Keratinocyte (primary cell): ENCODE results near the gene C12orf60. TPM values are rescaled to one million over a fixed set of nuclear protein-coding genes. Genes with fewer than 3 reads are reported as not detected.

Source experiments
- DNase-seq: peaks from one replicate; pipeline ENCODE4 v3.0.0-alpha.2; 2011; ENCODE audit warnings: low read depth, missing footprints, low spot score
- FAIRE-seq: peaks from 2 replicates; lab custom pipeline; 2011; peaks lifted over from hg19 to GRCh38; lab: Jason Lieb, UNC
- H2AFZ ChIP-seq: 2 replicates; pipeline ENCODE4 v1.6.0; 2012; ENCODE audit warnings: low read length, control low read depth, inconsistent platforms; ENCODE audit not compliant: control insufficient read depth
- H3K27ac ChIP-seq: 2 replicates; pipeline ENCODE4 v1.5.1; 2011; ENCODE audit warnings: low read length; ENCODE audit not compliant: control insufficient read depth, insufficient read depth
- H3K27me3 ChIP-seq: 3 replicates; pipeline ENCODE4 v1.6.0; 2011; ENCODE audit warnings: low read length; ENCODE audit not compliant: control insufficient read depth, insufficient read depth; ENCODE audit errors: extremely low read depth
- H3K36me3 ChIP-seq, 2 experiments: 2 replicates in 1 of 2; 3 replicates in 1 of 2; pipeline ENCODE4 v1.5.1; 2011; ENCODE audit warnings: low read length in 2 of 2, mild to moderate bottlenecking in 1 of 2; ENCODE audit not compliant: control insufficient read depth in 2 of 2, insufficient read depth in 2 of 2; ENCODE audit errors: extremely low read depth in 1 of 2
- H3K4me1 ChIP-seq: 3 replicates; pipeline ENCODE4 v1.5.1; 2011; ENCODE audit warnings: low read length; ENCODE audit not compliant: control insufficient read depth, insufficient read depth; ENCODE audit errors: extremely low read depth
- H3K4me2 ChIP-seq: 3 replicates; pipeline ENCODE4 v1.6.0; 2011; ENCODE audit warnings: low read depth, low read length; ENCODE audit not compliant: control insufficient read depth, insufficient read depth; ENCODE audit errors: extremely low read depth
- H3K4me3 ChIP-seq, 3 experiments: fragments of 200-600 bp in 1 of 3; sonication (generic) in 1 of 3; 2 replicates in 2 of 3; 3 replicates in 1 of 3; pipeline ENCODE4 v1.5.1; 2011 to 2016; ENCODE audit warnings: low read length in 3 of 3, mild to moderate bottlenecking in 3 of 3, control low read depth in 2 of 3, inconsistent platforms in 1 of 3, low read depth in 1 of 3, mixed read lengths in 1 of 3, mixed run types in 1 of 3, moderate library complexity in 1 of 3; ENCODE audit not compliant: control insufficient read depth in 2 of 3, insufficient read depth in 2 of 3; ENCODE audit errors: extremely low read depth in 1 of 3
- H3K79me2 ChIP-seq: 2 replicates; pipeline ENCODE4 v1.6.0; 2012; ENCODE audit warnings: low read length; ENCODE audit not compliant: control insufficient read depth, insufficient read depth
- H3K9ac ChIP-seq: 3 replicates; pipeline ENCODE4 v1.6.0; 2011; ENCODE audit warnings: low read length; ENCODE audit not compliant: control insufficient read depth, insufficient read depth; ENCODE audit errors: extremely low read depth
- H3K9me1 ChIP-seq: 3 replicates; pipeline ENCODE4 v1.6.0; 2011; ENCODE audit warnings: low read length; ENCODE audit not compliant: control insufficient read depth, insufficient read depth; ENCODE audit errors: extremely low read depth
- H3K9me3 ChIP-seq: 2 replicates; pipeline ENCODE4 v1.5.1; 2012; ENCODE audit warnings: low read depth, low read length; ENCODE audit not compliant: control insufficient read depth
- H4K20me1 ChIP-seq: 3 replicates; pipeline ENCODE4 v1.6.0; 2011; ENCODE audit warnings: low read length; ENCODE audit not compliant: control insufficient read depth, insufficient read depth; ENCODE audit errors: extremely low read depth
- CTCF ChIP-seq, 3 experiments: IDR thresholded peaks in 1 of 3; conservative IDR thresholded peaks in 1 of 3; optimal IDR thresholded peaks in 1 of 3; 2 replicates in 2 of 3; 3 replicates in 1 of 3; pipeline versions ENCODE3 to v1.5.1; 2011; ENCODE audit warnings: low read length in 3 of 3, mild to moderate bottlenecking in 3 of 3, moderate library complexity in 2 of 3, control low read depth in 1 of 3, inconsistent platforms in 1 of 3; ENCODE audit not compliant: insufficient read depth in 2 of 3; ENCODE audit errors: extremely low read depth in 1 of 3
- EZH2 ChIP-seq: IDR thresholded peaks from one replicate; pipeline ENCODE4 v1.6.1; 2012; ENCODE audit warnings: inconsistent platforms, mild to moderate bottlenecking, low read length, moderate library complexity
- dilution Hi-C: fragments of 300-500 bp; cut with MboI; formaldehyde crosslinking; loops from one replicate; pipeline ENCODE4 v1.7.0; 2020; ENCODE audit warnings: low sequenced_read_pairs; ENCODE audit not compliant: extremely low pct_ligation_motif_present
- polyA plus RNA-seq, 5 experiments: library from polyadenylated mRNA; depleted of rRNA in 3 of 5; stranded (reverse) in 3 of 5; stranded (forward) in 1 of 5; unstranded in 1 of 5; fragments of >200 nt; gene quantifications; 1 replicate in 1 of 5; 2 replicates in 3 of 5; 3 replicates in 1 of 5; pipeline versions ENCODE4 v1.2.1 to v1.2.3, GENCODE V29; 2011 to 2012; ENCODE audit warnings: missing spikeins in 2 of 5, low read depth in 1 of 5, low replicate concordance in 1 of 5

Gene C12orf60
- polyA plus RNA-seq, 1 donor (not counting 4 experiments of a cell fraction or from before 2014, with no cell fraction given), result 3.2 TPM

GRCh38 chr12:14871247-14871646 lies 67.8 kb downstream of the C12orf60 start:
- Histone ChIP-seq H4K20me1 (no peaks in the 10 kb centered on the region), H3K4me1 (no peaks in the 10 kb centered on the region), H3K27ac (no peak overlapping the region), H3K27me3 (no peaks in the 10 kb centered on the region), H3K9ac (no peak overlapping the region), H3K4me3 (no peak overlapping the region), H3K4me2 (no peak overlapping the region), H3K9me3 (no peaks in the 10 kb centered on the region), H3K9me1 (no peaks in the 10 kb centered on the region), H3K36me3 (no peaks in the 10 kb centered on the region), H3K79me2 (no peaks in the 10 kb centered on the region), H2AFZ (no peak overlapping the region)
- TF ChIP-seq CTCF (optimal IDR thresholded peaks at IDR 0.05 in 1 of 3, IDR thresholded peaks at IDR 0.05 in 1 of 3, conservative IDR thresholded peaks at IDR 0.05 in 1 of 3; ENCODE audit: extremely low read depth in 1 of 3, insufficient read depth in 2 of 3, low read length in 3 of 3), result no peak
- TF ChIP-seq EZH2, result no peak
- DNase-seq (no peak), FAIRE-seq (no peak)
- dilution Hi-C loops, result no loop called here

- no peak overlapping the region for H3K4me2 ChIP-seq
- FAIRE-seq, result no peak
- TF ChIP-seq CTCF (optimal IDR thresholded peaks at IDR 0.05 in 1 of 3, IDR thresholded peaks at IDR 0.05 in 1 of 3, conservative IDR thresholded peaks at IDR 0.05 in 1 of 3; ENCODE audit: extremely low read depth in 1 of 3, insufficient read depth in 2 of 3, low read length in 3 of 3), result no peak
- no peak for TF ChIP-seq EZH2
Observed at GRCh38 chr12:14871886-14872285, 68.4 kb downstream of the C12orf60 start.

More at GRCh38 chr12:14871886-14872285, 68.4 kb downstream of the C12orf60 start:
- Histone ChIP-seq H3K9me3 (no peaks in the 10 kb centered on the region), H2AFZ (no peak overlapping the region), H3K9ac (no peak overlapping the region), H3K27ac (no peak overlapping the region), H3K9me1 (no peaks in the 10 kb centered on the region), H3K79me2 (no peaks in the 10 kb centered on the region), H4K20me1 (no peaks in the 10 kb centered on the region), H3K4me1 (no peaks in the 10 kb centered on the region), H3K27me3 (no peaks in the 10 kb centered on the region), H3K36me3 (no peaks in the 10 kb centered on the region), H3K4me3 (no peak overlapping the region)
- DNase-seq, result no peak
- dilution Hi-C loops, result no loop called here
